ENCODE results near the gene EPB41L1.

GRCh38 chr20:36264426-36265246 lies 110.1 kb downstream of the EPB41L1 start:
- TF ChIP-seq CTCF (optimal IDR thresholded peaks at IDR 0.05 in 1 of 3, IDR thresholded peaks at IDR 0.05 in 1 of 3, conservative IDR thresholded peaks at IDR 0.05 in 1 of 3; ENCODE audit: extremely low read depth in 1 of 3, insufficient read depth in 2 of 3, low read length in 3 of 3), result no peak
- TF ChIP-seq EZH2 (IDR thresholded peaks at IDR 0.05; ENCODE audit: low read length), result no peak
